ENCODE results near the gene LRMDA. TPM values are rescaled to one million over a fixed set of nuclear protein-coding genes. Genes with fewer than 3 reads are reported as not detected.

The LRMDA gene
- total RNA-seq, 1 donor from 2014 or later, result 5.2 TPM

- Histone ChIP-seq H3K36me3 (no peaks in the 10 kb centered on the region), H3K4me2 (no peak overlapping the region), H3K79me2 (ENCODE audit: low read depth) (no peaks in the 10 kb centered on the region), H3K27me3 (no peaks in the 10 kb centered on the region), H3K4me1 (no peaks in the 10 kb centered on the region), H3F3A (ENCODE audit: low read depth) (no peaks in the 10 kb centered on the region), H3K27ac (no peak overlapping the region), H3K9ac (no peak overlapping the region), H3K9me3 (ENCODE audit: low read depth) (no peaks in the 10 kb centered on the region), H2AFZ (replicated peaks) (no peak overlapping the region), H3K4me3 (no peak overlapping the region), H4K20me1 (ENCODE audit: low read depth) (no peaks in the 10 kb centered on the region)
- H3K36me3 Mint-ChIP-seq, result no peaks in the 10 kb centered on the region
- peaks cover 8% of the 10 kb centered on the region for H3K27me3 Mint-ChIP-seq (ENCODE audit: insufficient read depth, low read depth)
- no peak for TF ChIP-seq CTCF (IDR thresholded peaks at IDR 0.05)
- no peak for TF ChIP-seq EZH2 (IDR thresholded peaks at IDR 0.05)
- TF ChIP-seq EZH2phosphoT487 (IDR thresholded peaks at IDR 0.05), result no peak
- no peaks in the 10 kb centered on the region for H3K9me3 Mint-ChIP-seq
- no peak overlapping the region for H3K4me3 Mint-ChIP-seq
- peak overlapping the region; percentile 49 for H3K27ac Mint-ChIP-seq
- no peak for DNase-seq (ENCODE audit: low spot score)
- peaks cover 3% of the 10 kb centered on the region for H3K4me1 Mint-ChIP-seq
Measured at GRCh38 chr10:75505840-75506506, 74.5 kb downstream of the LRMDA start.

- Histone ChIP-seq H3K4me1 (no peaks in the 10 kb centered on the region), H3K36me3 (no peaks in the 10 kb centered on the region), H3K4me2 (no peak overlapping the region), H4K20me1 (ENCODE audit: low read depth) (no peaks in the 10 kb centered on the region), H3F3A (ENCODE audit: low read depth) (no peaks in the 10 kb centered on the region), H3K27ac (no peak overlapping the region), H3K79me2 (ENCODE audit: low read depth) (no peaks in the 10 kb centered on the region), H3K9me3 (ENCODE audit: low read depth) (no peaks in the 10 kb centered on the region), H3K9ac (no peak overlapping the region), H2AFZ (replicated peaks) (no peak overlapping the region), H3K4me3 (no peak overlapping the region), H3K27me3 (no peaks in the 10 kb centered on the region)
- no peaks in the 10 kb centered on the region for H3K36me3 Mint-ChIP-seq
- peaks cover 3% of the 10 kb centered on the region for H3K4me1 Mint-ChIP-seq
- DNase-seq (ENCODE audit: low spot score), result no peak
- no peak overlapping the region for H3K4me3 Mint-ChIP-seq
- TF ChIP-seq EZH2phosphoT487 (IDR thresholded peaks at IDR 0.05) (no peak), EZH2 (IDR thresholded peaks at IDR 0.05) (no peak), CTCF (IDR thresholded peaks at IDR 0.05) (no peak)
- no peak overlapping the region for H3K27ac Mint-ChIP-seq
- no peaks in the 10 kb centered on the region for H3K9me3 Mint-ChIP-seq
- peaks cover 8% of the 10 kb centered on the region for H3K27me3 Mint-ChIP-seq (ENCODE audit: insufficient read depth, low read depth)
Measured at GRCh38 chr10:75506930-75507329, 75.5 kb downstream of the LRMDA start.

- H3K36me3 ChIP-seq, result no peaks in the 10 kb centered on the region
- no peak overlapping the region for H3K4me2 ChIP-seq
- Mint-ChIP-seq H3K27me3 (ENCODE audit: insufficient read depth, low read depth) (peaks cover 8% of the 10 kb centered on the region), H3K4me3 (no peak overlapping the region), H3K27ac (no peak overlapping the region), H3K9me3 (no peaks in the 10 kb centered on the region), H3K4me1 (peaks cover 5% of the 10 kb centered on the region), H3K36me3 (no peaks in the 10 kb centered on the region)
- H4K20me1 ChIP-seq (ENCODE audit: low read depth), result no peaks in the 10 kb centered on the region
- H3K4me1 ChIP-seq, result no peaks in the 10 kb centered on the region
- no peaks in the 10 kb centered on the region for H3F3A ChIP-seq (ENCODE audit: low read depth)
- no peak overlapping the region for H3K4me3 ChIP-seq
- H3K79me2 ChIP-seq (ENCODE audit: low read depth), result no peaks in the 10 kb centered on the region
- TF ChIP-seq EZH2phosphoT487 (IDR thresholded peaks at IDR 0.05), result no peak
- TF ChIP-seq EZH2 (IDR thresholded peaks at IDR 0.05), result no peak
- no peak for TF ChIP-seq CTCF (IDR thresholded peaks at IDR 0.05)
- no peak overlapping the region for H3K27ac ChIP-seq
- H3K27me3 ChIP-seq, result no peaks in the 10 kb centered on the region
- H3K9ac ChIP-seq, result no peak overlapping the region
- H3K9me3 ChIP-seq (ENCODE audit: low read depth), result no peaks in the 10 kb centered on the region
- H2AFZ ChIP-seq (replicated peaks), result no peak overlapping the region
- no peak for DNase-seq (ENCODE audit: low spot score)
Measured at GRCh38 chr10:75507469-75507868, 76.0 kb downstream of the LRMDA start.

Measured in neural progenitor cell (in vitro differentiated cells).